ENCODE data around the gene ZFP64. TPM values are rescaled to one million over a fixed set of nuclear protein-coding genes. Genes with fewer than 3 reads are reported as not detected.
"Not testable (repeated sequence)": the region's sequence is repeated elsewhere in the genome, so short reads cannot be mapped to it uniquely, and the experiment has no call there.

The ZFP64 gene
- total RNA-seq, 1 experiment from 2014 or later: 16.0 TPM

DNA sequence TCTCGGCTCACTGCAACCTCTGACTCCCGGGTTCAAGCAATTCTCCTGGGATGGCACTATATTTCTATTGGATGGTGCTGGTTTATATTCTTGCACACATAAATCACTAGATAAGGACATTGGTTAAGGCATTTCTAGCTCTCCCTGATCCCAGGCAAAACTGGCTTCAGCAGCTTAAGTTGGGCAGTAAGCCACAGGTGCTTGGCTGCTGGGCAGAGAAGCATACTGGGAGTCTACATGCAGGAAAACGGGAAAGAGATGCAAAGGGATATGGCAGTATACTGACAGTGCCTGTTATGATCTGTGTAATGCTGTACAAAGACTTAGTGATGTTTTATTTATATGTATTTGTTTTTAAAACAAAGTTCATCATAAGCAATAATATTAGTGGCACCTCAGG, 33.3 kb upstream of the ZFP64 start:
- H3K27ac ChIP-seq (ENCODE audit: low read depth, low read length): no peak overlapping the region
- H3K79me2 ChIP-seq (ENCODE audit: insufficient read depth, low read length): no peaks in the 10 kb centered on the region
- H4K20me1 ChIP-seq (ENCODE audit: insufficient read depth): no peaks in the 10 kb centered on the region
- no peak overlapping the region for H3K4me2 ChIP-seq (ENCODE audit: low read length)
- H3K27me3 ChIP-seq (ENCODE audit: insufficient read depth, low read length): no peaks in the 10 kb centered on the region
- H3K9me3 ChIP-seq (ENCODE audit: control insufficient read depth in 1 of 2, insufficient read depth in 1 of 2, low read depth in 1 of 2, low read length in 2 of 2): no peaks in the 10 kb centered on the region
- H2AFZ ChIP-seq (ENCODE audit: low read depth, low read length, poor library complexity, severe bottlenecking): no peak overlapping the region
- CTCF ChIA-PET: no interaction called here
- no peak overlapping the region for H3K9ac ChIP-seq (ENCODE audit: low read length)
- TF ChIP-seq CBX3 (IDR thresholded peaks at IDR 0.05; ENCODE audit: low read depth) (no peak), SIN3A (IDR thresholded peaks at IDR 0.05; ENCODE audit: low read depth) (no peak), EGR1 (IDR thresholded peaks at IDR 0.05; ENCODE audit: low read depth) (no peak), ZFX (IDR thresholded peaks at IDR 0.05) (no peak), SP1 (IDR thresholded peaks at IDR 0.05; ENCODE audit: low read depth) (no peak), ZNF274 (IDR thresholded peaks at IDR 0.05; ENCODE audit: low read depth, low read length) (no peak), CTCF (IDR thresholded peaks at IDR 0.05 in 2 of 3, conservative IDR thresholded peaks at IDR 0.05 in 1 of 3; ENCODE audit: borderline replicate concordance in 1 of 3, insufficient read depth in 1 of 3, low read depth in 2 of 3, low read length in 2 of 3) (no peak), POLR2AphosphoS5 (IDR thresholded peaks at IDR 0.05; ENCODE audit: low read depth, low read length) (no peak), SRF (IDR thresholded peaks at IDR 0.05; ENCODE audit: low read depth) (no peak), YY1 (IDR thresholded peaks at IDR 0.05; ENCODE audit: extremely low read depth, insufficient replicate concordance, low read depth, low read length) (no peak), RAD21 (IDR thresholded peaks at IDR 0.05; ENCODE audit: low read depth) (no peak), ATF3 (IDR thresholded peaks at IDR 0.05) (no peak), FOSL1 (IDR thresholded peaks at IDR 0.05; ENCODE audit: low read depth) (no peak), CEBPB (IDR thresholded peaks at IDR 0.05; ENCODE audit: low read depth) (no peak)
- POLR2A ChIA-PET: no interaction called here
- intact Hi-C loops (cut with micrococcal nuclease): no loop called here
- H3K4me3 ChIP-seq (replicated peaks in 1 of 2; ENCODE audit: low read depth in 1 of 2, low read length in 2 of 2): no peak overlapping the region
- no TSS peak for BruUV-seq (replicated peaks)
- H3K4me1 ChIP-seq (ENCODE audit: control insufficient read depth in 1 of 2, insufficient read depth in 2 of 2, low read length in 2 of 2): no peaks in the 10 kb centered on the region
- RAD21 ChIA-PET (ENCODE audit: low non-redundant PET in 1 of 2, low total read pairs in 2 of 2, uncharacterized antibody in 2 of 2, unreplicated experiment in 2 of 2): no interaction called here
- DNase-seq (ENCODE audit: low read depth, low spot score) (no peak), ATAC-seq (no peak)
- H3K36me3 ChIP-seq (ENCODE audit: control insufficient read depth in 1 of 2, insufficient read depth in 2 of 2, low read length in 2 of 2): no peaks in the 10 kb centered on the region
- H3K9me2 ChIP-seq (ENCODE audit: insufficient read depth): no peaks in the 10 kb centered on the region

DNA sequence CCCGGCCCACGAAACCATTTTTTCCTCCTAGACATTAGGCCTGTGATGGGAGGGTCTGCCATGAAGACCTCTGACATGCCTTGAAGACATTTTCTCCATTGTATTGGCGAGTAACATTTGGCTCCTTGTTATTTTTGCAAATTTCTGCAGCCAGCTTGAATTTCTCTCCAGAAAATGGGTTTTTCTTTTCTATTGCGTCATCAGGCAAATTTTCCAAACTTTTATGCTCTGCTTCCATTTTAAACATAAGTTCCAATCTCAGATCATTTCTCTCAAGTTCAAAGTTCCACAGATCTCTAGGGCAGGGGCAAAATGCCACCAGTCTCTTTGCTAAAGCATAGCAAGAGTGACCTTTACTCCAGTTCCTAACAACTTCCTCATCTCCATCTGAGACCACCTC, 29.8 kb upstream of the ZFP64 start:
- RAD21 ChIA-PET (ENCODE audit: low non-redundant PET in 1 of 2, low total read pairs in 2 of 2, uncharacterized antibody in 2 of 2, unreplicated experiment in 2 of 2); H3K79me2 ChIP-seq (ENCODE audit: insufficient read depth, low read length); H3K4me1 ChIP-seq (ENCODE audit: control insufficient read depth in 1 of 2, insufficient read depth in 2 of 2, low read length in 2 of 2); H4K20me1 ChIP-seq (ENCODE audit: insufficient read depth); POLR2A ChIA-PET; H3K4me3 ChIP-seq (replicated peaks in 1 of 2; ENCODE audit: low read depth in 1 of 2, low read length in 2 of 2); H2AFZ ChIP-seq (ENCODE audit: low read depth, low read length, poor library complexity, severe bottlenecking); H3K4me2 ChIP-seq (ENCODE audit: low read length); DNase-seq (ENCODE audit: low read depth, low spot score); BruUV-seq (replicated peaks); H3K9me3 ChIP-seq (ENCODE audit: control insufficient read depth in 1 of 2, insufficient read depth in 1 of 2, low read depth in 1 of 2, low read length in 2 of 2); H3K9me2 ChIP-seq (ENCODE audit: insufficient read depth); H3K9ac ChIP-seq (ENCODE audit: low read length); H3K27ac ChIP-seq (ENCODE audit: low read depth, low read length); H3K36me3 ChIP-seq (ENCODE audit: control insufficient read depth in 1 of 2, insufficient read depth in 2 of 2, low read length in 2 of 2); ATAC-seq; intact Hi-C loops (cut with micrococcal nuclease); H3K27me3 ChIP-seq (ENCODE audit: insufficient read depth, low read length): not testable (repeated sequence)
- CTCF ChIA-PET: interaction anchor here (2.6 kb wide), 1 partner anchor 93 kb away, joined by 7 read pairs; no protein-coding TSS in a partner anchor

DNA sequence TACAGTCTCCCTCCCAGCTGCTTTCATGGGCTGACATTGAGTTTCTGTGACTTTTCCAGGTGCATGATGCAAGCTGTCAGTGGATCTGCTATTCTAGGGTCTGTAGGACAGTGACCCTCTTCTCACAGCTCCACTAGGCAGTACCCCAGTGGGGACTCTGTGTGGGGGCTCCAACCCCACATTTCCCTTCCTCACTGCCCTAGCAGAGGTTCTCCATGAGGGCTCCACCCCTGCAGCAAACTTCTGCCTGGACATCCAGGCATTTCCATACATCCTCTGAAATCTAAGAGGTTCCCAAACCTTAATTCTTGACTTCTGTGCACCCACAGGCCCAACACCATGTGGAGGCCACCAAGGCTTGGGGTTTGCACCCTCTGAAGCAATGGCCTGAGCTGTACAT, 29.3 kb upstream of the ZFP64 start:
- H3K4me1 ChIP-seq (ENCODE audit: control insufficient read depth in 1 of 2, insufficient read depth in 2 of 2, low read length in 2 of 2); H3K79me2 ChIP-seq (ENCODE audit: insufficient read depth, low read length); H3K9ac ChIP-seq (ENCODE audit: low read length); H3K27ac ChIP-seq (ENCODE audit: low read depth, low read length); H3K4me2 ChIP-seq (ENCODE audit: low read length); H2AFZ ChIP-seq (ENCODE audit: low read depth, low read length, poor library complexity, severe bottlenecking); H3K27me3 ChIP-seq (ENCODE audit: insufficient read depth, low read length); H4K20me1 ChIP-seq (ENCODE audit: insufficient read depth); DNase-seq (ENCODE audit: low read depth, low spot score); RAD21 ChIA-PET (ENCODE audit: low non-redundant PET in 1 of 2, low total read pairs in 2 of 2, uncharacterized antibody in 2 of 2, unreplicated experiment in 2 of 2); H3K9me2 ChIP-seq (ENCODE audit: insufficient read depth); intact Hi-C loops (cut with micrococcal nuclease); H3K36me3 ChIP-seq (ENCODE audit: control insufficient read depth in 1 of 2, insufficient read depth in 2 of 2, low read length in 2 of 2); H3K4me3 ChIP-seq (replicated peaks in 1 of 2; ENCODE audit: low read depth in 1 of 2, low read length in 2 of 2); POLR2A ChIA-PET; BruUV-seq (replicated peaks); H3K9me3 ChIP-seq (ENCODE audit: control insufficient read depth in 1 of 2, insufficient read depth in 1 of 2, low read depth in 1 of 2, low read length in 2 of 2); ATAC-seq: not testable (repeated sequence)
- CTCF ChIA-PET: interaction anchor here (2.6 kb wide), 1 partner anchor 92 kb away, joined by 7 read pairs; no protein-coding TSS in a partner anchor

All from HCT116 (cell line).